ENCODE measurements around the gene SNX8.

The SNX8 gene

DNA sequence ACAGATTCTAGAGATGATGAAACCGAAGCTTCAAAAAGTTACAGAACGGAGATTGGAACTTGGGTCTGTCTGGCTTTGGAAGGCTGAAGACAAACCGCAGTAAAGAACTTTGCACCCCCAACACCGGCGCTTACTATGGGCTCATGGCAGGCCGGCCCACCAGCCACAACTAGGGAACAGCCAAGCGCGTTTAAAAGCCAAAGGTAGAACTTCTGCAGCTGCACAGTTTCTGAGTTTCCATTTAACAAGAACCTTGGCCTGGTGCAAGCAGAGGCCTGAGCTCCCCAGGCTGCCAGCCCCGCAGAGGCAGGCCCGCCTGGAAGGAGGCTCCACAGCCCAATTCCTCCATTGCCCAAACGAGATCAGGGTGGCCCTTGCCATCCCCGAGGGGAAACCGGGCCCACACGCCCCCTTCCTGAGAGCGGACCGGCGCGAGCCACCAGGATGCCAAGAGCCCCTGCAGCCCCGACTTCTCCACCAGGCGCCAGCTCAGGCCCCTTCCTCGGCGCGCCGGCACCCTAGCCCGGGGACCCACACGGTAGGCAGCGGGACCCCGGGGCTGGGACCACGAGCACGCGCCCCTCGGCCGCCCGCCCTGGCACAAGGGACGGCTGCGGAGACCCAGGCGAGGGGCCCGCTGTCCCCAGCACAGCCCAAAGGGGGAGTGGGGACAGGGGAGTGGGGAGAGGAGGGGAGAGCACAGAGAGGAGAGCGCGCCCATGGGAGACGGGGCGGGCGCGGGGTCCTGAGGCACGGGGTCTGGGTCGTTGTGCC, 82.1 kb downstream of the SNX8 start:
- H3K4me3 ChIP-seq (ENCODE audit: control insufficient read depth, low read depth, low read length): peak overlapping the region; percentile 76
- DNase-seq (ENCODE audit: low read depth): no peak
- TF ChIP-seq, protein P1, sequence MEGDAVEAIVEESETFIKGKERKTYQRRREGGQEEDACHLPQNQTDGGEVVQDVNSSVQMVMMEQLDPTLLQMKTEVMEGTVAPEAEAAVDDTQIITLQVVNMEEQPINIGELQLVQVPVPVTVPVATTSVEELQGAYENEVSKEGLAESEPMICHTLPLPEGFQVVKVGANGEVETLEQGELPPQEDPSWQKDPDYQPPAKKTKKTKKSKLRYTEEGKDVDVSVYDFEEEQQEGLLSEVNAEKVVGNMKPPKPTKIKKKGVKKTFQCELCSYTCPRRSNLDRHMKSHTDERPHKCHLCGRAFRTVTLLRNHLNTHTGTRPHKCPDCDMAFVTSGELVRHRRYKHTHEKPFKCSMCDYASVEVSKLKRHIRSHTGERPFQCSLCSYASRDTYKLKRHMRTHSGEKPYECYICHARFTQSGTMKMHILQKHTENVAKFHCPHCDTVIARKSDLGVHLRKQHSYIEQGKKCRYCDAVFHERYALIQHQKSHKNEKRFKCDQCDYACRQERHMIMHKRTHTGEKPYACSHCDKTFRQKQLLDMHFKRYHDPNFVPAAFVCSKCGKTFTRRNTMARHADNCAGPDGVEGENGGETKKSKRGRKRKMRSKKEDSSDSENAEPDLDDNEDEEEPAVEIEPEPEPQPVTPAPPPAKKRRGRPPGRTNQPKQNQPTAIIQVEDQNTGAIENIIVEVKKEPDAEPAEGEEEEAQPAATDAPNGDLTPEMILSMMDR (IDR thresholded peaks at IDR 0.05; ENCODE audit: control insufficient read depth, insufficient read depth, low read depth, low read length, missing control alignments): no peak

DNA sequence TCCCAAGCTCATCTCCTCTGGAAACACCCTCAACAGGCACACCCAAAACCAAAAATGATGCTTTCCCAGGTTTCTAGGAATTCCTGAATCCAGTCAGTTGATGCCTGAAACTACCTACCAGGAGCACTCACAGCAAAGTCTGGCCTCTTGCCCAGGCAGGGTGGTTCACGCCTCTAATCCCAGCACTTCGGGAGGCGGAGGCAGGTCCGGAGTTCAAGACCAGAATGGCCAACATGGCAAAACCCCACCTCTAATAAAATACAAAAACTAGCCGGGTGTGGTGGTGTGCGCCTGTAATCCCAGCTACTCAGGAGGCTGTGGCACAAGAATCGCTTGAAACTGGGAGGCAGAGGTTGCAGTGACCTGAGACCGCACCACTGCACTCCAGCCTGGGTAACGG, 83.4 kb downstream of the SNX8 start:
- DNase-seq (ENCODE audit: low read depth): no peak
- TF ChIP-seq, protein P1 (IDR thresholded peaks at IDR 0.05; ENCODE audit: control insufficient read depth, insufficient read depth, low read depth, low read length, missing control alignments): no peak
- H3K4me3 ChIP-seq (ENCODE audit: control insufficient read depth, low read depth, low read length): no peak overlapping the region

DNA sequence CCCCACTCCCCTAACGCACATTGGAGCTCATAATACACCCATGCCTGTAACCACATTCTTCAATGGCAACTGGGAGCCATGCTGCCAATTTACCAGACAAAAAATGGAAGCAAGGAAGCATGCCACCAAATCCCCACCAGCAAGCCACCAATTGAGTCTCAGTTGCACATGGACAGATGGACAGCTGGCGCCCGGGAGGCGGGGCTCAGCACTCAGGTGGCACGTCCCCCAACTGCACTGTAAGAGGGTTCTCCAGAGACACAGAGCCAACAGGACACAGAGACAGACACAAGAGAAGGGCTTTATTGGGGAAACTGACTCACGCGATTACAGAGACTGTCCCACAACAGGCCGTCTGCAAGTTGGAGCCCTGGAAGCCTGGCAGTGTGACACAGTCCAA, 84.0 kb downstream of the SNX8 start:
- DNase-seq (ENCODE audit: low read depth): no peak
- TF ChIP-seq, protein P1 (IDR thresholded peaks at IDR 0.05; ENCODE audit: control insufficient read depth, insufficient read depth, low read depth, low read length, missing control alignments): no peak
- H3K4me3 ChIP-seq (ENCODE audit: control insufficient read depth, low read depth, low read length): no peak overlapping the region

DNA sequence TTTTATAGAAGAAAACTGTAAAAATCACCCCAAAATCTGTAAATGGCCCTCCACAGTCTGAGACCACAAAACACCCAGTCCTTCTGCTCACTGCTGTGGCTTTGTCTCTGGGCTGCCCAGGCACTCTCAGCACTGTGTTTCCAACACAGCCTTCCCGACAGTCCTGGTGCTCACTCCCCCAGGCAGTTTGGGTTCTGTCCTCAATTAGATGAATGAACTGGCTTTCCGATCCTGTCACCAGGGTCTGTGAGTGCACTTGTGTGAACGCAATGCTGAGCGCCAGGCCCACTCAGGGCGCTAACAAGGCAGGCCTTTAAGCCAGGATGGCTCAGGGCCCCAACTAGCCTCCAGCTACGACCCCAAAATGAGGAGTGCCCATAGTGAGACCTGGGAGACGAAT, 84.8 kb downstream of the SNX8 start:
- DNase-seq (ENCODE audit: low read depth): no peak
- TF ChIP-seq, protein P1 (IDR thresholded peaks at IDR 0.05; ENCODE audit: control insufficient read depth, insufficient read depth, low read depth, low read length, missing control alignments): no peak
- H3K4me3 ChIP-seq (ENCODE audit: control insufficient read depth, low read depth, low read length): no peak overlapping the region

DNA sequence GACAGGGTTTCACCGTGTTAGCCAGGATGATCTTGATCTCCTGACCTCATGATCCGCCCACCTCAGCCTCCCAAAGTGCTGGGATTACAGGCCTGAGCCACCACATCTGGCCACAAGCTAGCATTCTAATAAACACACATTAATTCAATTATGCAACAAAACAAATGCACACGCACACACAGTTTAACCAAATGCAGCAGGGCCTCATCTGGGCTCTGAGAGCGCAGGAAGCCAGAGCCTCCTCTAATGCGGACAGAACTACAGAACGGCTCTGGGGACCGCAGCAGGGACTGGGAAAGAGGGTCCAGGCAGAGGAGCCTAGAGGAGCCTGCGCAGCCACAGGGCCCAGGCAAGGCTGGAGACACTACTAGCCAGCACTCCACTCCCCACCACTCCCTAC, 85.3 kb downstream of the SNX8 start:
- no peak for DNase-seq (ENCODE audit: low read depth)
- TF ChIP-seq, protein P1 (IDR thresholded peaks at IDR 0.05; ENCODE audit: control insufficient read depth, insufficient read depth, low read depth, low read length, missing control alignments): no peak
- H3K4me3 ChIP-seq (ENCODE audit: control insufficient read depth, low read depth, low read length): no peak overlapping the region

DNA sequence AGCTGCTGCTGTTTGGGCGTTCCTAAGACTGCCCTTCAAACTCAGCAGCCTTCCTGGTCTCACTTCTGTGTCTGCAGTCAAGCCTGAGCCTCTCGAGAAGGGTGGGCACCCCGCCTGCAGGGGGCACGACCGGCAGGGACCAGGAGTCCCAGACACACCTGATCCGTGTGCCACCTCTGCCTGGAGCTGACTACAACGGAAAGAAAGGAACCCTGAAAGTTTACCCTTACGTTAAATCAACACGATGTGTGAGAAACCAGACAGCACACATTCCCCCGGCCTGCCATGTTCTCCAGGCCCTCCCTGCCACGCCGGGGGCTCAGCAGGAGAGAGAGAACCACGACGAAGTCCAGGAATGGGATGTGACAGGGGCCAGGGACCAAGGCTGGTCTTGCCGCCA, 86.5 kb downstream of the SNX8 start:
- no peak overlapping the region for H3K4me3 ChIP-seq (ENCODE audit: control insufficient read depth, low read depth, low read length)
- DNase-seq (ENCODE audit: low read depth): no peak
- TF ChIP-seq, protein P1 (IDR thresholded peaks at IDR 0.05; ENCODE audit: control insufficient read depth, insufficient read depth, low read depth, low read length, missing control alignments): no peak
